LNCaP clone FGC (cell line): ENCODE data around the gene KRT33A.
"Not testable (repeated sequence)": the region's sequence is repeated elsewhere in the genome, so short reads cannot be mapped to it uniquely, and the experiment has no call there.

ENCODE experiments used
- DNase-seq: peaks from one replicate; pipeline ENCODE4 v3.0.0-alpha.2; 2011; ENCODE audit warnings: low read depth
- H3K4me3 ChIP-seq: 2 replicates; pipeline ENCODE4 v1.5.1; 2011; ENCODE audit warnings: mild to moderate bottlenecking, low read depth, low read length, control low read depth
- TF ChIP-seq, protein P1 (sequence below): IDR thresholded peaks from 2 replicates; pipeline ENCODE4 v1.5.1; 2012; ENCODE audit warnings: mild to moderate bottlenecking; ENCODE audit not compliant: control insufficient read depth, insufficient read depth; ENCODE audit errors: extremely low read depth

The KRT33A gene

DNA sequence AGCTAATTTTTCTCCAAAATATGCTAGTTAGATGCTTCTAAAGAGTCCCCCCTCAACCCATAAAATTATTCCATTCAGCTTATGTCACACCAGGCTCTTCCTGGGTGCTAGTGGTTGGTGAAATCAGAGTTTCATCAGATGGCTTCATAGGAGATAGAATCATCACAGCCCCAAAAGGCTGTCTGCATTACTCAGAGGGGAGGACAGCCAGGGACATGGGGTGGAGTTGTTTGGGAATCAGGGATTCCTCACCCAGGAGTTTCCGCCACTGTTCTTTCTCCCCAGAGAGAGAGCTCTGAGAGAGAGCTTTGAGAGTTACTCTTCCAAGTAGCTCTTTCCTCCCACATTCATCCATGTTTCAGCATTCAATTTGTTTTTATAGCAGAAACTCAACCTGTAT, 31.8 kb upstream of the KRT33A start:
- TF ChIP-seq, protein P1, sequence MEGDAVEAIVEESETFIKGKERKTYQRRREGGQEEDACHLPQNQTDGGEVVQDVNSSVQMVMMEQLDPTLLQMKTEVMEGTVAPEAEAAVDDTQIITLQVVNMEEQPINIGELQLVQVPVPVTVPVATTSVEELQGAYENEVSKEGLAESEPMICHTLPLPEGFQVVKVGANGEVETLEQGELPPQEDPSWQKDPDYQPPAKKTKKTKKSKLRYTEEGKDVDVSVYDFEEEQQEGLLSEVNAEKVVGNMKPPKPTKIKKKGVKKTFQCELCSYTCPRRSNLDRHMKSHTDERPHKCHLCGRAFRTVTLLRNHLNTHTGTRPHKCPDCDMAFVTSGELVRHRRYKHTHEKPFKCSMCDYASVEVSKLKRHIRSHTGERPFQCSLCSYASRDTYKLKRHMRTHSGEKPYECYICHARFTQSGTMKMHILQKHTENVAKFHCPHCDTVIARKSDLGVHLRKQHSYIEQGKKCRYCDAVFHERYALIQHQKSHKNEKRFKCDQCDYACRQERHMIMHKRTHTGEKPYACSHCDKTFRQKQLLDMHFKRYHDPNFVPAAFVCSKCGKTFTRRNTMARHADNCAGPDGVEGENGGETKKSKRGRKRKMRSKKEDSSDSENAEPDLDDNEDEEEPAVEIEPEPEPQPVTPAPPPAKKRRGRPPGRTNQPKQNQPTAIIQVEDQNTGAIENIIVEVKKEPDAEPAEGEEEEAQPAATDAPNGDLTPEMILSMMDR, result no peak
- DNase-seq, result no peak
- H3K4me3 ChIP-seq, result no peak overlapping the region

GRCh38 chr17:41381943-41382342, 31.3 kb upstream of the KRT33A start, which contains the start of gene KRT34:
KRT34 (minus strand) TSS chr17:41382306; CDS start chr17:41382246, 60 bp downstream.
- H3K4me3 ChIP-seq, DNase-seq: not testable (repeated sequence)

GRCh38 chr17:41380091-41380490, 29.5 kb upstream of the KRT33A start:
- not testable (repeated sequence) for H3K4me3 ChIP-seq, DNase-seq

- TF ChIP-seq, protein P1, result no peak
- no peak for DNase-seq
- H3K4me3 ChIP-seq, result no peak overlapping the region
Measured at GRCh38 chr17:41377546-41377945, 26.9 kb upstream of the KRT33A start.

DNA sequence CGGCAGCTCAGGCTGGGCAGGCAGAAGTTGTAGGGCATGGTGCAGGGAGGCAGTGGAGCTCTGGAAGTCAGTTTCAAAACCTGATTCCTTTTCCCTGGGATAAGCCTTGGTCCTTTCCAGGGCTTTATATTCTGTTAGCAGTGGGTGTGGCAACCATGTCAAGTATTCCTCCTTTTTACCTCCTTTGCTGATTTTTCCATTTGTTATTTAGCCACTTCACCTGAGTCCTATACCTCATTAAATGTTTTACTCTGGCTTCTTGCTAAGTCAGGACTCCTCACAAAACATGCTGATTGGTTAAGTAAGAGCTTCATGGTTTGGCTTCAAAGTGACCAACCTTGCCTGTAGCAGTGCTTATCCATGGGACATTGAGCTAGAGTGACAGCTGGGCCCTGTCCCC, 19.1 kb upstream of the KRT33A start, which contains the start of gene KRT33B:
Gene KRT33B, minus strand, starts transcription at position 101 of the 400 bp plus-strand sequence. Its CDS starts 63 bp downstream, at position 38.
- TF ChIP-seq, protein P1, result no peak
- no peak within 1 kb of the TSS for H3K4me3 ChIP-seq

DNA sequence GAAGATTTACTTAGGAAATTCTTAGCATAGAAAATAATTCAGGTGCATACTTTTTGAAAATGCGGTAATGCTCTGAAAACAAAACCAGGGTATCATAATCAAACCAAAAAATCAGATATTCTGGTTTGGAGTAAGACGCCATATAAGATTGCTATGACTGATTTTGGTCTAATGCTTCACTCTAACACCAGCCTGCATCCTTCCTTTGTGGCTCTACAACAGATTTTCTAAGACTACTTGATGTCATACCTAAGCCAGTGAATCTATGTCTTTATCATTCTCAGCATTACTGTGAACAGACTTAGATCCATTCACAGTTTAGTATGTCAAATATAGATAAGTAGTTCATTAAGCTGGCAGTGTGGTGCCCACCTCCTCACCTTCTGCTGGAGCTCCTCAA, 18.4 kb upstream of the KRT33A start:
- DNase-seq, result no peak
- TF ChIP-seq, protein P1, result no peak
- no peak overlapping the region for H3K4me3 ChIP-seq

More for the DNA sequence above, 19.1 kb upstream of the KRT33A start, which contains the start of gene KRT33B:
- DNase-seq, result no peak

DNA sequence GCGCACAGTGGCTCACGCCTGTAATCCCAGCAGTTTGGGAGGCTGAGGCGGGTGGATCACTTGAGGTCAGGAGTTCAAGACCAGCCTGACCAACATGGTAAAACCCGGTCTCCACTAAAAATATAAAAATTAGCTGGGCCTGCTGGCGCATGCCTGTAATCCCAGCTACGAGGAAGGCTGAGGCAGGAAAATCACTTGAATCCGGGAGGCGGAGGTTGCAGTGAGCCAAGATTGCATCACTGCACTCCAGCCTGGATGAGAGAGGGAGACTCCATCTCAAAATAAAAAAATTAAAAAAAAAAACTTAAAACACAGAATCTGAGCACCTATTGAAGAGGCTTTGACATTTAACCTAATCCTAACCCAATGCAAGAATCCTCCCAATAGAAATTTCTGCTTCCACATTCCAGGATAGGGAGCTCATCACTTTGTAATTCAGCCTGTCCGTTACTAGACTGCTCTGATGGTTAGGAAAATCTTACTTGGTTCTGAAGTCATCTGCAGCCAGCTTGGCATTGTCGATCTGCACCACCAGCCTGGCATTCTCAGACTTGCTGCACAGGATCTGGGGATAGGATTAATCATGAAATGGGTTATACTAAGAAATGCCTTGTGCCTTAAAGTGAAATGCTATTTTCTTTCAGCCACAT, 16.9 kb upstream of the KRT33A start:
- no peak overlapping the region for H3K4me3 ChIP-seq
- TF ChIP-seq, protein P1, result no peak
- DNase-seq, result no peak

- no peak for DNase-seq
- no peak overlapping the region for H3K4me3 ChIP-seq
- TF ChIP-seq, protein P1, result no peak
Measured at GRCh38 chr17:41366070-41366469, 15.4 kb upstream of the KRT33A start.
